GM19328 (cell line): ENCODE measurements around the gene NHSL1.

ENCODE experiments used
- ATAC-seq: cut with Tn5 transposase; IDR thresholded peaks from one replicate; pipeline ENCODE4 v1.9.1; 2021; ENCODE audit warnings: mild to moderate bottlenecking, moderate library complexity; ENCODE audit not compliant: unreplicated experiment

Gene NHSL1

DNA sequence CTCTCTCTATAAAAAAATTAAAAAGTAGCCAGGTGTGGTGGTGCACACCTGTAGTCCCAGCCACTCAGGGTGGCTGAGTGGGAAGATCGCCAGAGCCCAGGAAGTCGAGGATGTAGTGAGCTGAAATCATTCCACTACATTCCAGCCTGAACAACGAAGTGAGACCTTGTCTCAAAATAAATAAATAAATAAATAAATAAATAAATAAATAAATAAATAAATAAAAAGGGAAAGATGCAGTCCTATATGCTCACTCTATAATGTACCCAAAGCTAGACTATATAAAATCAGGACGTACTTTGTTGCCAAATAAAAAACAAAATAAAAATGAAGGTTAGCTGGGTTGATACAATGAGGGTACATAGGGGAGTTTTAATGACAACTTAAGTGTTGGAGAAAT is 26.1 kb upstream of the NHSL1 start:
- ATAC-seq, result no peak

- no peak for ATAC-seq
Observed at GRCh38 chr6:138524526-138524925, 25.2 kb upstream of the NHSL1 start.

DNA sequence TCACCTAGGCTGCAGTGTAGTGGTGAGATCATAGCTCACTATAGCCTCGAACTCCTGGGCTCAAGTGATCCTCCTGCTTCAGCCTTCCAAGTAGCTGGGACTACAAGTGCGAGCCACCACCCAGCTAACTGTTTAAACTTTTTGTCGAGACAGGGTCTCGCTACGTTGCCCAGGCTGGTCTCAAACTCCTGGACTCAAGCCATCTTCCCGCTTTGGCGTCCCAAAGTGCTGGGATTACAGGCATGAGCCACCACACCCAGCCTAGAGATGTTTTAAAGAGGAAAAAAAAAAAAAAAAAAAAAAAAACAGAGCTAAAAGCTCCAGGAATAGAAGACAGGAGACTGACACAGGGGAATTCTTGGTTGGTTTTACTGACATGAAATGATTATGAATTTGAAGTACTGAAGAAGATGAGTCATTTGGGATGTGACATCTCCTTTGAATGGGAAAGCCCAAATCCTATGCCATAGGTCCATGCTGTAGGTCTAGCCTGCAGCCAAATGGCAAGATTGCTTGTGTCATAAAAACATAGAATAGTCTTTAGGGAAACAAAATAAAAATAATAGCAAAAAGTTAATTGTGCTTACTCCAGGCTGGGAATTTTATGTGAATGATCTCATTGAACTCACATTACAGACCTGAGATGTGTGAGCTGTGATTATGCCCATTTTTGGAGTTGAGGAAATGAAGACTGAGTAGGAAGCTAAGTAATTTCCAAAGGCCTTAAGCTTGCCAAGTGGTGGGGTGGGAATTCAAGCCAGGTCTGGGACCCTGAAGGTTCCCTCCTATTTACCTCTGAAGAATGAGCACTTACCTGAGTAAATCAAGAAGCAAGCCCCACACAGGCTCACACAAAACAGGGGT is 24.3 kb upstream of the NHSL1 start:
- ATAC-seq, result no peak

DNA sequence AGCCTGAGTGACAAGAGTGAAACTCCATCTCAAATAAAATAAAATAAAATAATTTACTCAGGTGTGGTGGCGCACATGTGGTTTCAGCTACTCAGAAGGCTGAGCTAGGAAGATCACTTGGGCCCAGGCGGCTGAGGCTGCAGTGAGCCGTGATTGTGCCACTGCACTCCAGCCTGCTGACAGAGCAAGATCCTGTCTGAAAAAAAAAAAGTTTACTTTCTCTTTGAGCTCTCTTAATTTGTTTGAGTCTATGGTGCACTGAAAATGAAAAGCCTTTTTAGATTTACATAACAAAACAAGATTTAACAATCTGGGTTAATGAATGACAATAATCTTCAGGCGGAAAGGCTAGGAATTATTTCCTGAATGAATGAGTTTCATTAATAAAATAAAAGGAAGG is 23.3 kb upstream of the NHSL1 start:
- ATAC-seq, result no peak

DNA sequence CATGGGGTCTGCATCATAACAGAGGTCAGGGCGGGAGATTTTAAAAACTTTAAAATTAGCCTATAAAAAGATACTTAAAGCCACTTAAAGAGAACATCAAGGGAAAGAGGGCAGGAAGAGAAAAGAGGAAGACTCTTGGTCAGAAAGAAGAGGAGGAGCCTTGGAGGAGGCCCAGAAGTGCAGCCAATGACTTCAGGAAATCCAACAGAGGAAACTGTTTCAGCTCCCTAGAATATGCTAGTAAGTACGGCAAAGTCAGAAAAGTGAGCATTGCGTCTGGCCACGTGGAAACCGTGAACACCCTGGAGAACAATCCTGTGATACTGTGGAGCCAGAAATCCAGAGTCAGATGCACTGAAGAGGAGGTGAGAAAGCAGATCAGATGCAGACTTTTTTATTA is 22.5 kb upstream of the NHSL1 start:
- no peak for ATAC-seq

DNA sequence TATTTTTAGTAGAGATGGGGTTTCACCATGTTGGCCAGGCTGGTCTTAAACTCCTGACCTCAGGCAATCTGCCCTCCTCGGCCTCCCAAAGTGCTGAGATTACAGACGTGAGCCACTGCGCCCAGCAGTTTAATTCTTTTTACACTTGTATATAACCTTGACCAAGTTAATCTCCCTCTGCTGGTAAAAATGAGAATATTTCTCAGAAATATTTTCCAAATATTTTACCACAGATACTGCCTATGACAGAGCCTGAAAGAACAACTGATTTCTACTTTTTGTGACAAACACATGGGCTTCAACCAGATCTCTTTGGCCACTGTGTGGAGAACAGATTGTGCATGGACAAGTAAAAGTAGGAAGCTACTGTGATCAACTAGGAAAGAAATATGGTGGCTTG is 21.2 kb upstream of the NHSL1 start:
- no peak for ATAC-seq

DNA sequence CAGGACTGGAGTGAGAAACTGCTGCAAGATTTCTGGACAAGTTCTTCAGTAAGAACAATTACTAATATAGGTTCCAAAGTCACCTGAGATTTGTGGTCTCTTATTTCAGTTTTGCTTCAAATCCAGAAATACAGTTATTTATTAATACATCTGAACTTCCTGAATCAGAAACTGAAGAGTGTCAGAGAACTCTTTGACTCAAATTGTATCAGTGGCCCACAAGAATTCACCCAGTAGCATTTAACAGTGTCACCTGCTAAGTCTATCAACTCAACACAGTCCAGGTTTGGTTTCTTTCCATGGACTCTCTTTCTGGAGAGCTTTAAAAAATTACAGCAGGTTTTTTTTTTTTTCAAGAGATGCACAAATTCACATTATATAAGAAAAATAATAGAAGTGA is 18.8 kb upstream of the NHSL1 start:
- ATAC-seq, result no peak

DNA sequence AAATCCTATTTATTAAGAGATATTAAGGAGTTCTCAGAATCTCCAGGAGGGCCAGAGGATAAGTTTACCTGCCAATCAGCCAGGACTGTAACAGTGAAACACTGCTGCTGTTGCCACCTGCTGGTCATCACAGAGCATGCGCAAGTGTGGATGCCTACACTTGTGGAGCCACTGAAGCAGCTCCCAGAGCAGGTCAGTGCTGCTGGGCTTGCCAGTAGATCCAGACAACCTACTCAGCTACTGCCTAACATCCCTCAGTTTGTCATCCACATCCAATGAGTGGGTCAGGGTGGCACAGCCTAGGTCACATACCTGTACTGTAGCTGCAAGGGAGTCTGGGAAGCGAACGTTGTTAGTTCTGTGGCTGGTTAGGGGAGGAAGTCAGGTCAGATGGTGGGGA is 18.3 kb upstream of the NHSL1 start:
- ATAC-seq, result peak; percentile 74

- no peak for ATAC-seq
Observed at GRCh38 chr6:138515657-138516248, 16.5 kb upstream of the NHSL1 start.

DNA sequence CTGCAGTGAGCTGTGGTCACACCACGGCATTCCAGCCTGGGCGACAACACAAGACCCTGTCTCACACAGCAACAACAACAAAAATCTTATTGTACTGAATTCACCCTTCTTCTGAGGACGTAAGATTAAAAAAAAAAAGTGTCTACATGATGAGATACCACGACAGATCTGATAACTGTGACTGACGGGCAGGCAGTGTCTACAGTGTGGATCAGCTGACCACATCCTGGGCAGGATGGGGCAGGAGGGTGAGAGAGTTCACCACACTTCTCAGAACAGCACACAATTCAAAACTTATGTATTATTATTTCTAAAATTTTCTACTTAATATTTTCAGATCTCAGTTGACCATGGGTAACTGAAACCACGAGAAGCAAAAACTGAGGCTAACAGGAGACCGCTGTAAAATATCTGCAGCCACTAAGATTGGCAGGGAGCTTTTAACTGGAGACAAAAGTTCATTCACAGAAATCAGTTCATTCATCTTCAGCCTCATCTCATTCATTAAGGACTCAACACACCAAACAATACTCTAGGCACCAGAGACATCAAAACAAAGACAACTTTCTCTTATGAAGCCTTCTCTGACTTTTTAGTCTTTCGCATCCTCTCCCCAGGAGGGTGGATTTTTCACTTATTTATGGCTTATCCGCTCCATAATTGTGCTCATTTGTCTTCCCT is 15.7 kb upstream of the NHSL1 start:
- no peak for ATAC-seq

GRCh38 chr6:138512609-138513008 is 13.3 kb upstream of the NHSL1 start:
- no peak for ATAC-seq

GRCh38 chr6:138510093-138510492 is 10.8 kb upstream of the NHSL1 start:
- ATAC-seq, result no peak

DNA sequence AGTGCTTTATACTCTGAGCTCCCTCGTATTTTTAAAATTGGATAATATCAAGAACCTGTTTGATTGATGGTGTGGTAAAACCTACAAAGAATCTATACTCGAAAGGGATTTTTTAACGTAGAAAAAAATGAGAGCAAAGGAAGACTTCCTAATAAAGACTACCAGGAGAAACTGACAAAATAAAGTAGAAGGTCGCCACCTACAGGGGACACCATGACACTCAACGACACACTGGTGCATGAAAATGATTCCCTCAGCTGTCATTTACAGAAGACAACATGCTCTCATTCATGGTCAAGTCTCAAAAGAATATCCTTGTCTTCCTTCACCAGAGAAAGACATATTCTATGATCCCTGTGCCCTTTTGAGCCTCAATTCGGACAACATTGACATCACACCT is 10.1 kb upstream of the NHSL1 start:
- ATAC-seq, result no peak

GRCh38 chr6:138508676-138508988 is 9.3 kb upstream of the NHSL1 start:
- no peak for ATAC-seq

- no peak for ATAC-seq
Observed at GRCh38 chr6:138507977-138508675, 8.8 kb upstream of the NHSL1 start.

- no peak for ATAC-seq
Observed at GRCh38 chr6:138504764-138505689, 5.7 kb upstream of the NHSL1 start.

DNA sequence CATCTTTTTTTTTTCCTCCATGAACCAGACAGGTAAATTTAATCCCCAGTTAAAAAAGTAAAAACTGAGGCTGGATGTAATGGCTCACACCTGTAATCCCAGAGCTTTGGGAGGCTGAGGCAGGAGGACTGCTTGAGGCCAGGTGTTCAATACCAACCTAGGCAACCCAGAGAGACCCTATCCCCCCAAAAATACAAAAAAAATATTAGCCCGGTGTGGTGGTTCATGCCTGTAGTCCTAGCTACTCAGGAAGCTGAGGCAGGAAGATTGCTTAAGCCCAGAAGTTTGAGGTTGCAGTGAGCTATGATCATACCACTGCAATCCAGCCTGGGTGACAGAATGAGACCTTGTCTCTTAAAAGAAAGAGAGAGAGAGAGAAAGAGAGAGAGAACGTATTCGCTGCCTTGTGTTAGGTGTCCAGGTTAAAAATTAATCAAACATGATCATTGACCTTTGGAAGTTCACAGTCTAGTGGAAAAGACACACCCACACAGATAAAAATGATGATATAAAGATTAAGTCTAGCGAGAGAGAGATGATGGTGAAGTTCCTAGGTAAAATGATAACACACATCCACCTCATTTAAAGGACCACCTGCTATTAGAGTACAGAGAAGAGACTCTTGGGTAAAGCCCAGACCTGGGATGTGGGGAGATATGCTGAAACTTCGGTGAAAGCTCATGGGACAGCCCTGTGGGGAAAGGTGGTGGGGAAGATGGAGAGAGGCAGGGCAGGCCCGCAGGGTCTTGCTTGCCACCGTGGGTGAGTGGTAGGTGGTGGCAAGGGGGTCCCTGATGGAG is 4.8 kb upstream of the NHSL1 start:
- ATAC-seq, result no peak

GRCh38 chr6:138502546-138502945 is 3.3 kb upstream of the NHSL1 start:
- no peak for ATAC-seq

DNA sequence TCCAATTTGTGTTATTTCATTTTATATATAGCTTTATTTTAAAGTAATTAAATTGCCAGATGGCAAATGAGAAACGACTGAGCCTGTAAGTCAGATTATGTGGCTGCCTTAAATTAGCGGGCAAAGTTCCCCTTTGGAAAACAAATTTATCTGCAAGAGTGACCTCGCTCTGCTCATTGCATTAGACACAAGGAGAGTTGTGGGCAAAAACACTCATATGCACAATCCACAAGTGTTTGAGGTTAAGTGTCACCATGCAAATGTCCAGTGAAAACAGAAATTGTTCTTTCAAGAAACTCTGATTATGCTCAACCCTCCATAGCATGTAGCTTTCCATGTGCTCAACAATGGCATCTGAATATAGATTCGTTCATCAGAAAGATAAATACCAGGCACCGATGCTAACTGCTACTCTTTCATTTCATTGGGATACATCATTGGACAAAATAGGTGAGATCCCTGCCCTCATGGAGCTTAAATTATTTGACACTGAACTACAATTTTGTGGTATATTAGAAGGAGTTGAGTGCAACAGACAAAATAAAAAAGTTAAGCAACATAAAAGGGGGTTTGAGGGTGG is 1.7 kb upstream of the NHSL1 start:
- no peak for ATAC-seq
